Hepatocyte (in vitro differentiated cells): Measurements from ENCODE around the gene PLD3.

ENCODE experiments used
- CTCF ChIP-seq: fragments of 200-600 bp; sonication (generic); IDR thresholded peaks from 2 replicates; pipeline ENCODE4 v1.5.1; 2016; ENCODE audit warnings: antibody characterized with exemption, mild to moderate bottlenecking; ENCODE audit not compliant: poor library complexity
- EZH2 ChIP-seq: fragments of 200-600 bp; sonication (generic); IDR thresholded peaks from 2 replicates; pipeline ENCODE4 v1.6.1; 2016; ENCODE audit warnings: antibody characterized with exemption, mild to moderate bottlenecking, borderline replicate concordance
- EZH2phosphoT487 ChIP-seq: fragments of 200-600 bp; sonication (generic); IDR thresholded peaks from one replicate; pipeline ENCODE4 v1.6.1; 2018; ENCODE audit warnings: antibody characterized with exemption, mild to moderate bottlenecking, low read depth, moderate library complexity; ENCODE audit not compliant: unreplicated experiment, severe bottlenecking

- TF ChIP-seq CTCF (no peak), EZH2 (no peak), EZH2phosphoT487 (no peak)
These were observed 17.4 kb upstream of the PLD3 start for GRCh38 chr19:40331052-40331451.
